HL-60 (cell line): ENCODE data around the gene ABCC1.

Source experiments
- CTCF ChIP-seq: IDR thresholded peaks from one replicate; pipeline ENCODE4 v1.5.1; 2011; ENCODE audit warnings: low read length, control low read depth, inconsistent platforms; ENCODE audit not compliant: insufficient read depth
- GABPA ChIP-seq: IDR thresholded peaks from 2 replicates; pipeline ENCODE4 v1.6.1; 2012; ENCODE audit warnings: low read depth
- POLR2AphosphoS5 ChIP-seq: IDR thresholded peaks from 2 replicates; pipeline ENCODE4 v1.6.1; 2012; ENCODE audit warnings: low read depth
- SPI1 ChIP-seq: IDR thresholded peaks from 2 replicates; pipeline ENCODE4 v1.6.1; 2012; ENCODE audit warnings: low read depth, mild to moderate bottlenecking, borderline replicate concordance
- TF ChIP-seq, protein P1 (sequence below): IDR thresholded peaks from 2 replicates; pipeline ENCODE4 v1.6.1; 2012; ENCODE audit warnings: low read depth; ENCODE audit not compliant: insufficient replicate concordance

GRCh38 chr16:15961571-15962090 is 12.2 kb downstream of the ABCC1 start:
- TF ChIP-seq CTCF (no peak), POLR2AphosphoS5 (no peak), GABPA (no peak), SPI1 (no peak)
- TF ChIP-seq, protein P1, sequence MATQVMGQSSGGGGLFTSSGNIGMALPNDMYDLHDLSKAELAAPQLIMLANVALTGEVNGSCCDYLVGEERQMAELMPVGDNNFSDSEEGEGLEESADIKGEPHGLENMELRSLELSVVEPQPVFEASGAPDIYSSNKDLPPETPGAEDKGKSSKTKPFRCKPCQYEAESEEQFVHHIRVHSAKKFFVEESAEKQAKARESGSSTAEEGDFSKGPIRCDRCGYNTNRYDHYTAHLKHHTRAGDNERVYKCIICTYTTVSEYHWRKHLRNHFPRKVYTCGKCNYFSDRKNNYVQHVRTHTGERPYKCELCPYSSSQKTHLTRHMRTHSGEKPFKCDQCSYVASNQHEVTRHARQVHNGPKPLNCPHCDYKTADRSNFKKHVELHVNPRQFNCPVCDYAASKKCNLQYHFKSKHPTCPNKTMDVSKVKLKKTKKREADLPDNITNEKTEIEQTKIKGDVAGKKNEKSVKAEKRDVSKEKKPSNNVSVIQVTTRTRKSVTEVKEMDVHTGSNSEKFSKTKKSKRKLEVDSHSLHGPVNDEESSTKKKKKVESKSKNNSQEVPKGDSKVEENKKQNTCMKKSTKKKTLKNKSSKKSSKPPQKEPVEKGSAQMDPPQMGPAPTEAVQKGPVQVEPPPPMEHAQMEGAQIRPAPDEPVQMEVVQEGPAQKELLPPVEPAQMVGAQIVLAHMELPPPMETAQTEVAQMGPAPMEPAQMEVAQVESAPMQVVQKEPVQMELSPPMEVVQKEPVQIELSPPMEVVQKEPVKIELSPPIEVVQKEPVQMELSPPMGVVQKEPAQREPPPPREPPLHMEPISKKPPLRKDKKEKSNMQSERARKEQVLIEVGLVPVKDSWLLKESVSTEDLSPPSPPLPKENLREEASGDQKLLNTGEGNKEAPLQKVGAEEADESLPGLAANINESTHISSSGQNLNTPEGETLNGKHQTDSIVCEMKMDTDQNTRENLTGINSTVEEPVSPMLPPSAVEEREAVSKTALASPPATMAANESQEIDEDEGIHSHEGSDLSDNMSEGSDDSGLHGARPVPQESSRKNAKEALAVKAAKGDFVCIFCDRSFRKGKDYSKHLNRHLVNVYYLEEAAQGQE: no peak
